PC-3 (cell line): ENCODE measurements around the gene BAIAP2L2.

ENCODE experiments used
- CTCF ChIP-seq: fragments of 300-600 bp; sonication (generic); conservative IDR thresholded peaks from 2 replicates; pipeline ENCODE4 v1.5.1; 2017; ENCODE audit warnings: antibody characterized with exemption, low read depth, mild to moderate bottlenecking, low read length
- EZH2 ChIP-seq: fragments of 300-600 bp; sonication (generic); IDR thresholded peaks from one replicate; pipeline ENCODE4 v1.6.1; 2017; ENCODE audit warnings: antibody characterized with exemption, mild to moderate bottlenecking, low read length; ENCODE audit not compliant: unreplicated experiment
- EZH2phosphoT487 ChIP-seq: fragments of 300-600 bp; sonication (generic); IDR thresholded peaks from 2 replicates; pipeline ENCODE4 v1.6.1; 2018; ENCODE audit warnings: mild to moderate bottlenecking, antibody characterized with exemption, low read length, borderline replicate concordance

GRCh38 chr22:38155703-38156102, 45.2 kb upstream of the BAIAP2L2 start:
- no peak for TF ChIP-seq CTCF
- no peak for TF ChIP-seq EZH2
- no peak for TF ChIP-seq EZH2phosphoT487
